Endothelial cell of umbilical vein (primary cell): Measurements from ENCODE around the gene SPRYD4. TPM values are rescaled to one million over a fixed set of nuclear protein-coding genes. Genes with fewer than 3 reads are reported as not detected.

Experiments
- BruUV-seq: library from RNA; stranded (reverse); fragments of 400-500 nt; replicated peaks from 2 replicates; lab custom pipeline; 2021; lab: Mats Ljungman, UMichigan
- CTCF ChIA-PET: fragments of 300-600, 350-600 bp; sonication (Branson Sonifier 250); formaldehyde crosslinking; loops from one replicate; lab custom pipeline; 2021; ENCODE audit warnings: antibody characterized with exemption, inconsistent platforms; lab: Charles Lee
- POLR2A ChIA-PET: fragments of 300-600, 350-600 bp; sonication (Branson Sonifier 250); formaldehyde crosslinking; loops from one replicate; lab custom pipeline; 2021; ENCODE audit warnings: antibody characterized with exemption, inconsistent platforms; lab: Charles Lee
- DNase-seq: peaks from one replicate; pipeline ENCODE4 v3.0.0-alpha.2; 2011; ENCODE audit warnings: low read depth, low spot score
- FAIRE-seq: peaks from 2 replicates; lab custom pipeline; 2011; peaks lifted over from hg19 to GRCh38; lab: Jason Lieb, UNC
- H2AFZ ChIP-seq: 2 replicates; pipeline ENCODE4 v1.6.0; 2012; ENCODE audit warnings: low read depth, low read length, control low read depth, inconsistent platforms
- H3K27ac ChIP-seq: 2 replicates; pipeline ENCODE4 v1.5.1; 2011; ENCODE audit warnings: low read depth, mild to moderate bottlenecking, control low read depth, low read length, moderate library complexity; ENCODE audit not compliant: insufficient read depth
- H3K27me3 ChIP-seq, 2 experiments: 2 replicates each; pipeline versions ENCODE4 v1.6.0 to v1.6.1; 2011; ENCODE audit warnings: low read length in 2 of 2, mixed read lengths in 1 of 2; ENCODE audit not compliant: control insufficient read depth in 2 of 2, insufficient read depth in 2 of 2
- H3K36me3 ChIP-seq, 2 experiments: 2 replicates in 1 of 2; 3 replicates in 1 of 2; pipeline ENCODE4 v1.5.1; 2011; ENCODE audit warnings: low read length in 2 of 2, mild to moderate bottlenecking in 1 of 2, moderate library complexity in 1 of 2; ENCODE audit not compliant: control insufficient read depth in 2 of 2, insufficient read depth in 2 of 2; ENCODE audit errors: extremely low read depth in 1 of 2
- H3K4me1 ChIP-seq: 3 replicates; pipeline ENCODE4 v1.5.1; 2011; ENCODE audit warnings: mild to moderate bottlenecking, low read length; ENCODE audit not compliant: control insufficient read depth, insufficient read depth; ENCODE audit errors: extremely low read depth
- H3K4me2 ChIP-seq: 2 replicates; pipeline ENCODE4 v1.6.1; 2011; ENCODE audit warnings: low read length, control low read depth, mixed read lengths; ENCODE audit not compliant: insufficient read depth
- H3K4me3 ChIP-seq, 3 experiments: fragments of 200-600 bp in 1 of 3; sonication (generic), shearing (Covaris generic) in 1 of 3; replicated peaks in 1 of 3; 2 replicates each; pipeline ENCODE4 v1.5.1; 2011 to 2016; ENCODE audit warnings: control low read depth in 3 of 3, low read length in 3 of 3, mild to moderate bottlenecking in 2 of 3, inconsistent platforms in 1 of 3, low read depth in 1 of 3, moderate library complexity in 1 of 3; ENCODE audit not compliant: insufficient read depth in 1 of 3
- H3K79me2 ChIP-seq: 2 replicates; pipeline ENCODE4 v1.6.0; 2012; ENCODE audit warnings: low read length, inconsistent platforms; ENCODE audit not compliant: control insufficient read depth, insufficient read depth
- H3K9ac ChIP-seq: replicated peaks from 2 replicates; pipeline ENCODE3; 2011; ENCODE audit warnings: low read length, control low read depth; ENCODE audit not compliant: insufficient read depth; ENCODE audit errors: extremely low read depth
- H3K9me1 ChIP-seq: replicated peaks from 3 replicates; pipeline ENCODE4 v1.6.0; 2011; ENCODE audit warnings: mild to moderate bottlenecking, low read length; ENCODE audit not compliant: control insufficient read depth, insufficient read depth; ENCODE audit errors: extremely low read depth
- H3K9me3 ChIP-seq: replicated peaks from 2 replicates; pipeline ENCODE4 v1.5.1; 2012; ENCODE audit warnings: low read length, inconsistent platforms; ENCODE audit not compliant: control insufficient read depth, insufficient read depth
- H4K20me1 ChIP-seq: replicated peaks from 2 replicates; pipeline ENCODE3; 2011; ENCODE audit warnings: mild to moderate bottlenecking, low read length; ENCODE audit not compliant: control insufficient read depth, insufficient read depth; ENCODE audit errors: extremely low read depth
- CTCF ChIP-seq, 2 donors: IDR thresholded peaks; 1 replicate in 1 of 2; 2 replicates in 1 of 2; pipeline ENCODE4 v1.5.1; 2011; ENCODE audit warnings: low read length in 2 of 2, mild to moderate bottlenecking in 2 of 2, moderate library complexity in 2 of 2, control low read depth in 1 of 2, inconsistent platforms in 1 of 2, low read depth in 1 of 2; ENCODE audit not compliant: insufficient read depth in 1 of 2; ENCODE audit errors: extremely low read depth in 1 of 2
- EZH2 ChIP-seq: IDR thresholded peaks from 2 replicates; pipeline ENCODE4 v1.6.1; 2012; ENCODE audit warnings: borderline replicate concordance, low read depth, mild to moderate bottlenecking, moderate library complexity, low read length, inconsistent platforms; ENCODE audit not compliant: severe bottlenecking
- FOS ChIP-seq: IDR thresholded peaks from 2 replicates; pipeline ENCODE4 v1.6.1; 2011; ENCODE audit warnings: mild to moderate bottlenecking, low read length, moderate library complexity, borderline replicate concordance; ENCODE audit not compliant: insufficient read depth
- GATA2 ChIP-seq: IDR thresholded peaks from 2 replicates; pipeline ENCODE4 v1.7.0; 2011; ENCODE audit warnings: low read depth, mild to moderate bottlenecking, moderate library complexity, mixed read lengths, low read length; ENCODE audit not compliant: insufficient read length, insufficient read depth
- JUN ChIP-seq: IDR thresholded peaks from 2 replicates; pipeline ENCODE4 v1.6.1; 2011; ENCODE audit warnings: borderline replicate concordance, low read depth; ENCODE audit not compliant: insufficient read length, insufficient read depth
- MYC ChIP-seq: IDR thresholded peaks from one replicate; pipeline ENCODE4 v1.6.1; 2011; ENCODE audit warnings: mild to moderate bottlenecking, low read depth, low read length
- POLR2A ChIP-seq: IDR thresholded peaks from 2 replicates; pipeline ENCODE4 v1.6.1; 2012; ENCODE audit warnings: low read depth, mild to moderate bottlenecking, control low read depth, low read length
- POLR2AphosphoS5 ChIP-seq: IDR thresholded peaks from 2 replicates; pipeline ENCODE4 v1.6.1; 2012; ENCODE audit warnings: low read depth, mild to moderate bottlenecking, control low read depth, low read length, moderate library complexity; ENCODE audit not compliant: insufficient read depth
- dilution Hi-C: fragments of 300-500 bp; cut with MboI; formaldehyde crosslinking; loops from one replicate; pipeline ENCODE4 v1.15.0; 2019; ENCODE audit warnings: low sequenced_read_pairs; ENCODE audit not compliant: extremely low pct_ligation_motif_present
- intact Hi-C: fragments of 100-400 bp; cut with micrococcal nuclease; formaldehyde crosslinking; loops from one replicate; pipeline ENCODE4 v1.10.0; 2022
- polyA plus RNA-seq, 4 experiments: library from polyadenylated mRNA; depleted of rRNA in 3 of 4; stranded (reverse) in 3 of 4; unstranded in 1 of 4; fragments of >200 nt; gene quantifications; 2 replicates each; pipeline versions ENCODE4 v1.2.1 to v1.2.3, GENCODE V29; 2011 to 2012; ENCODE audit warnings: missing spikeins in 1 of 4
- total RNA-seq: library from RNA; stranded (reverse); gene quantifications from 2 replicates; pipeline ENCODE4 v1.2.3, GENCODE V29; 2021
- TF ChIP-seq, protein P1 (sequence below): IDR thresholded peaks from 2 replicates; pipeline ENCODE4 v1.6.1; 2011; ENCODE audit not compliant: insufficient read depth, insufficient read length

SPRYD4 gene
- total and polyA plus RNA-seq, 2 donors (not counting 3 experiments of a cell fraction or from before 2014, with no cell fraction given) = 3.4 to 4.0 TPM

DNA sequence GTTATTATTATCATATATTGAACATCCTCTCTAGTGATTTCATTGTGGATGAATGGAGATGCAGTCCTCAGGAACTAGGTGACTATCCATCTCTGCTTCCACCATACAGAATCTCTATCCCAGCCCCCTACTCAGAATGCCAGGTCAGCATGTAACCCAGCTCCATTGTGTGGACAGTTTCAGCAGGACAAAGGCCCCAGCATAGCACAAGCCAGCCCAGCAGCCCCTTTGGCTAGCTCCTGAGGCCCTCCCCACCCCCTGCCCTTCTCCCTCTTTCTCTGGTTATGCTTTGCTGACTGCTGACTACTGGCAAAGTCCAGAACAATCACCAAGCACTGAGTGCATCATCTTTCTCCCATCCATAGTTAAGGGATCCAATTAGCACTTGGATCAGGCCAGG is 5.8 kb upstream of the SPRYD4 start:
- intact Hi-C loops (loop anchor here (5.0 kb wide), 1 partner anchor 195 kb away; the partner anchor contains the start of gene COQ10A), dilution Hi-C loops (no loop called here)
- no TSS peak for BruUV-seq
- DNase-seq (no peak), FAIRE-seq (no peak)
- H3K9ac ChIP-seq = no peak overlapping the region
- CTCF ChIA-PET = interaction anchor here (5.0 kb wide), 1 partner anchor 146 kb away, joined by 60 read pairs; the partner anchor contains the start of gene CNPY2
- no peaks in the 10 kb centered on the region for H3K27me3 ChIP-seq
- no peaks in the 10 kb centered on the region for H3K4me1 ChIP-seq
- H3K4me3 ChIP-seq = no peak overlapping the region
- H3K36me3 ChIP-seq = no peaks in the 10 kb centered on the region
- H3K9me1 ChIP-seq = no peaks in the 10 kb centered on the region
- H3K4me2 ChIP-seq = no peak overlapping the region
- POLR2A ChIA-PET = interaction anchor here (1.0 kb wide), 1 partner anchor 109 kb away, joined by 6 read pairs; no protein-coding TSS in a partner anchor
- no peak overlapping the region for H3K27ac ChIP-seq
- H4K20me1 ChIP-seq = no peaks in the 10 kb centered on the region
- H2AFZ ChIP-seq = no peak overlapping the region
- H3K79me2 ChIP-seq = no peaks in the 10 kb centered on the region
- H3K9me3 ChIP-seq = no peaks in the 10 kb centered on the region
- TF ChIP-seq MYC (no peak), CTCF (IDR thresholded peaks at IDR 0.05; ENCODE audit: extremely low read depth in 1 of 2, insufficient read depth in 1 of 2, low read depth in 1 of 2, low read length in 2 of 2) (no peak), JUN (no peak), POLR2AphosphoS5 (no peak), GATA2 (no peak), POLR2A (no peak), EZH2 (no peak), FOS (no peak)
- TF ChIP-seq, protein P1, sequence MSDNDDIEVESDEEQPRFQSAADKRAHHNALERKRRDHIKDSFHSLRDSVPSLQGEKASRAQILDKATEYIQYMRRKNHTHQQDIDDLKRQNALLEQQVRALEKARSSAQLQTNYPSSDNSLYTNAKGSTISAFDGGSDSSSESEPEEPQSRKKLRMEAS = no peak
